Stimulated activated CD4-positive, alpha-beta T cell treated with anti-CD3 and anti-CD28 coated beads, Interleukin-12 subunit alpha, Interleukin-12 subunit beta, amount 100 ng/mL, for 4 hours (primary cell): ENCODE measurements around the gene LRRIQ3.
A peak's percentile ranks its signal among the peaks of the same experiment; 100 is the strongest.
"Not testable (repeated sequence)": the region's sequence is repeated elsewhere in the genome, so short reads cannot be mapped to it uniquely, and the experiment has no call there.

Experiments used
- DNase-seq: peaks from one replicate; pipeline ENCODE4 v3.0.0-alpha.2; 2020

Gene LRRIQ3

GRCh38 chr1:74197657-74198552 is at the start of gene LRRIQ3, which contains the start of gene FPGT:
LRRIQ3 (minus strand) TSS chr1:74198176; CDS start chr1:74183684, 14,492 bp downstream.
FPGT (plus strand) TSS chr1:74198242; CDS start chr1:74198279, 37 bp downstream.
- DNase-seq, result peak; percentile 97

DNA sequence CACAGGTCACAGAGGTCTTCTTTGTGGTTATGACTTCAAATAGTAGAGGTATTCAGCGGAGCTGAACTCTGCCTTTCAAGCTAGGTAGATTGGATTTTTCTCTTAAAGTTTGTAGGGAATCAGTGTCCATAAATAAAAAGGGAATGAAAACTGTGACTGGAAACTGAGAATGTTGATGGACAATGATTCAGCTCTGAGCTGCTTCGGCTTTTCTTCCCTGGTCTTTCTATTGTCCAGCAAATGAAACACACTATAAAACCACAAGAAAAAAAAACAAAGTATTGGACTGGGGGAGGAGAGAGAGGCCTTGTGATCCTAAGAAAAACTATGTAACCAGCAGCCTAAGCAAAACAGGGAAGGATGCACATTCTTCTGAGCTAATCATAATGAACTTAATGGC is 48.3 kb upstream of the LRRIQ3 start:
- no peak for DNase-seq

GRCh38 chr1:74245168-74245772 is 47.3 kb upstream of the LRRIQ3 start:
- no peak for DNase-seq

DNA sequence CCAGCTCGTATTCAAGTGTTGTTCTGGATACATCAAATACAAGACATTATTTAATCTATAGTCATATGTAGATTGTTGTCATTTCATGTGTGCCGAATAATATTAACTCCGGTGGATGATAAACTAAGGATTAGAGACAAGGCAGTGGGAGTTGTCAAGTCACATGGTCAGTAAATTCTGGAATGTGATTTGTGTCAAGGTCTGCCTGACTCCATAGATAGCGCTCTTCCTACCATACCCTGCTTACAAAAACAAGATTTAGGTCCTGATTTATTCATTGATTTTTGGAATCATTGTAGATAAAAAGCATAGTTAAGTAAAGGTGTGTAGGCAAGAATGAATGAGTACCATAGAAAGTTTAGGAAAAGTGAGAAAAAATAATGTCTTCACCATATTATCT is 39.8 kb upstream of the LRRIQ3 start:
- no peak for DNase-seq

DNA sequence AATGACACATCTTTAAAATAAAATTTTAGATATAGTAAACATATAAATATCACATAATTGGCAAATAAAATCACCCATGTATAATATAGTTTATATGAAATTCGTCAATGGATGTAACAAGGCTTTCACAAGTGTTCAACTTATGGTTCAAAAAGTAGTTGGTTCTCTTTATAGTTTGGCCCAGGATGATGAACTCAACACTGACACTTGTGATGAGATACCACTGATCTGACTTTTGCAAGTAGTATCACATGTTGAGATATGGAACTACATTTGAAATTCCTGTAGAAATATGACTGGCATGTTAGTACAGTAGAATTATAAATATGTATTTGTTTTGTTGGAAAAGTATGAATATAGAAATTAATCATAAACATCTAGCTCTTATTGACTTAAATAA is 39.1 kb upstream of the LRRIQ3 start:
- no peak for DNase-seq

GRCh38 chr1:74236440-74236839 is 38.5 kb upstream of the LRRIQ3 start:
- DNase-seq, result no peak

DNA sequence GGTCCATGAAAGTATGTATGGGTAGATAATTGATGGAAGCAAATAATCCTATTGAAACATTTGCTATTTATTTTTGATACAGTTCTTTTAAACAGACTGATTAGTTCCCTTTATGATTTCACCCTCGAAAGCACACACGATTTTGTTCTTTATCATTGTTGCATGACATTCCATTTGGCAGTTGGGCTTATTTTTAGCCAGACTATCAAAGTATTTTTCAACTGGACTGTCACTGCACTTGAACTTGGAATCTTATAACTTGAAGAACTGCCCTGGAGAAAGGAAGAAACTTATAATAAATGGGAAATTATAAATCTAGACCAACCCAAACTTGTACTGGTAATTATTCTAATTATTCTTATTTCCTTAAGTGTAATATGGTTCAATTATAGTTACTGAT is 37.2 kb upstream of the LRRIQ3 start, which contains the start of gene TNNI3K:
Gene TNNI3K, plus strand, starts transcription at position 235 of the 400 bp plus-strand sequence. Its CDS starts 65 bp downstream, at position 300.
- no peak for DNase-seq

DNA sequence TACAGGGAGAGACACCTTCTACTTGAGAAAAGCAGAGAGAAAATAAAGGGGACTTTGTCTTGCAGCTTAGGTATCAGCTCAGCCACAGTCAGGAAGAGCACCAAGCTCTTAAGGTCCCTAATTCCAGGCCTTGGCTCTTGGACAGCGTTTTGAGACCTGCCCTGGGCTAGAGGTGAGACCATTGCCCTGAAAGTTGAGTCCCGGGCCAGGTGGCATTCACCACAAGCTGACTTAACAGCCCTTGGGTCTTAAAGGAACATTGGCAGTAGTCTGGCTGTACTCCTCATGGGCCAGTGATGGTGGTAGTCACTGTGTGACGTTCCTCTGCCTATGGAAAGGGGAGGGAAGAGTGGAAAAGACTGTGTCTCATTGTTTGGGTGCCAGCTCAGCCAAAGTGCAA is 25.5 kb upstream of the LRRIQ3 start:
- DNase-seq, result no peak

- no peak for DNase-seq
Observed at GRCh38 chr1:74222701-74223100, 24.7 kb upstream of the LRRIQ3 start.

GRCh38 chr1:74215229-74215628 is 17.3 kb upstream of the LRRIQ3 start:
- DNase-seq, result no peak

DNA sequence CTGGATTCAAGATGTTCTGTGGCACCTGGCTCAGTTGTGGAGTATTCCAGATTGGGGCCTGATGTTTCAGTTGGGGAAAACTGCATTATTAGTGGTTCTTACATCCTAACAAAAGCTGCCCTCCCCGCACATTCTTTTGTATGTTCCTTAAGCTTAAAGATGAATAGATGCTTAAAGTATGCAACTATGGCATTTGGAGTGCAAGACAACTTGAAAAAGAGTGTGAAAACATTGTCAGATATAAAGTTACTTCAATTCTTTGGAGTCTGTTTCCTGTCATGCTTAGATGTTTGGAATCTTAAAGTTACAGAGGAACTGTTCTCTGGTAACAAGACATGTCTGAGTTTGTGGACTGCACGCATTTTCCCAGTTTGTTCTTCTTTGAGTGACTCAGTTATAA is 7.3 kb upstream of the LRRIQ3 start:
- no peak for DNase-seq

DNA sequence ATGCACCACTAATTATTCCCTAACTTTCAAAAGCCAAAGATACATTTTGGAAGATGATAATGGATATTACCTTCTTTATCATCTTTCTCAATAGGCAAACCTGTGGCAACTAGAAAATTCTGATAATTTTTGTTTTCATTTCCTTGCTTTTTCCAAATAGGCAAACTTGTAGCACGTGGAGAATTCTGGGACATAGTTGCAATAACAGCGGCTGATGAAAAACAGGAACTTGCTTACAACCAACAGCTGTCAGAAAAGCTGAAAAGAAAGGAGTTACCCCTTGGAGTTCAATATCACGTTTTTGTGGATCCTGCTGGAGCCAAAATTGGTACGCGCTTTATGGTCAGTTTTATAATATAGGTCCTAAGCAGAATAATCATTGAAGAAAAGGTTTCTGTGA is 1.5 kb upstream of the LRRIQ3 start:
- no peak for DNase-seq

GRCh38 chr1:74197255-74197654 is 721 bp downstream of the LRRIQ3 start:
- no peak for DNase-seq

GRCh38 chr1:74195339-74195738 is 2.6 kb downstream of the LRRIQ3 start:
- DNase-seq, result no peak

GRCh38 chr1:74193908-74194307 is 4.1 kb downstream of the LRRIQ3 start:
- no peak for DNase-seq

- DNase-seq, result no peak
Observed at GRCh38 chr1:74180490-74180889, 17.5 kb downstream of the LRRIQ3 start.

DNA sequence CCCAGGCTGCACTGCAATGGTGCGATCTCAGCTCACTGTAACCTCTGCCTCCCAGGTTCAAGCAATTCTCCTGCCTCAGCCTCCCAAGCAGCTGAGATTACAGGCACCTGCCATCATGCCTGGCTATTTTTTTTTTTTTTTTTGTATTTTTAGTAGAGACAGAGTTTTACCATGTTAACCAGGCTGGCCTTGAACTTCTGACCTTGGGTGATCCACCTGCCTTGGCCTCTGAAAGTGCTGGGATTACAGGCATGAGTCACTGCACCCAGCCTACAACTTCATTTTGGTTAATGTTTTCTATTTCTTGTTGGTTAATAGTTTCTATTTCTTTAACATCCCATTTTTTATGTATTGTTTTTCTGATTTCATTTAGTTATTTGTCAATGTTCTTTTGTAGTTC is 23.6 kb downstream of the LRRIQ3 start:
- not testable (repeated sequence) for DNase-seq

DNA sequence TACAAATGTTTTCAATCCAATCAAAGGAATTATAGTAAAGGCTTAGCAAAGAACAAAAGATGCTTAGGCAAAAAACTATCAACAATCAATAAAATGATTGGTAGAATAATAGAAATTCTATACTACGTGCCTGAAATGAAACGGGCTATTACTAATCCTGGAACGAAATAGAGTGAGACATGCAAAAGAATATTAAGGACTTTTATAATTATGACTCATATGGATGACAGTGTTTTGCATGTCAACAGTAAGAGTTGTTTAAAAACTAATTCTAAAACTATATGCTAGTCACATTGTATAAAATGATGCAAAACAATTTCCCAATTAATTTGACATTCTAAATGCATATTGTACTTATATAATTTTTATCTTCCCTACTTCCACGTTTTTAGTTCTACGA is 35.6 kb downstream of the LRRIQ3 start:
- no peak for DNase-seq

- DNase-seq, result no peak
Observed at GRCh38 chr1:74161497-74161896, 36.5 kb downstream of the LRRIQ3 start.

GRCh38 chr1:74160046-74160445 is 37.9 kb downstream of the LRRIQ3 start:
- no peak for DNase-seq

DNA sequence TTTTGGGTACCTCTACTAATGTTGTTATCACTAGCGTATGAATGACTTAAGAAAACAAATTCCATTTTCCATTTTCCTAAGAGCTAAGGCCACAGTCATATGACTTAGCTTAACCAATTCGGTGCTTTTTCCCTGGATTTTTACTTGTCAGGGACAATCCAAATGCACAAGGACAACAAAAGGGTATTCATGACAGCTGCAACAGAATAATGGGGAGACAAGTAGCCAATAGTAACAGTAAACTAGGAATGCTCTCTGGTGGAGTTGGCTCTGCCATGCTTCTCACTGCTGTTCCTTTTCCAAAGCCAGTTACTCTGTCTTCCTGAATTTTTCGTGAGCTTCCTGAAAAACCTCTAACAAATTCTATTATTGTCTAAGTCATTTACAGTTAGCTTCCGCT is 52.9 kb downstream of the LRRIQ3 start:
- DNase-seq, result no peak

- not testable (repeated sequence) for DNase-seq
Observed at GRCh38 chr1:74117370-74117769, 80.6 kb downstream of the LRRIQ3 start.

DNA sequence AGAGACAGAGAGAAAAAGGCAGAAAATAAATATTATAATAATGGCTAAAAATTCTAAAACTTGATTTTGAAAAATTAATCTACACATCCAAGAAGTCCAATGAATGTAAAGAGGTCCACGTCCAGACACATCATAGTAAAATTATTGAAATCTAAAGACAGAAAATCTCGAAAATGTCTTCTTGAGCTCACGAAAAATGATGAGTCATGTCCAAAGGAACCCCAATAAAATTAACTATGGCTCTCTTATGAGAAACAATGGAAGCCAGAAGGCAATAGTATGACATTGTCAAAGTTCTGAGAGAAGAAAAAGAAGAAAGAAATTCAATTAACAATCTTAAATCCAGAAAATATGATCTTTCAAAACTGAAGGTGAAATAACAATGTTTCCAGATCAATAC is 84.6 kb downstream of the LRRIQ3 start:
- no peak for DNase-seq

GRCh38 chr1:74107394-74107793 is 90.6 kb downstream of the LRRIQ3 start:
- no peak for DNase-seq
